ENCODE data around the gene PLCL1.

DNA sequence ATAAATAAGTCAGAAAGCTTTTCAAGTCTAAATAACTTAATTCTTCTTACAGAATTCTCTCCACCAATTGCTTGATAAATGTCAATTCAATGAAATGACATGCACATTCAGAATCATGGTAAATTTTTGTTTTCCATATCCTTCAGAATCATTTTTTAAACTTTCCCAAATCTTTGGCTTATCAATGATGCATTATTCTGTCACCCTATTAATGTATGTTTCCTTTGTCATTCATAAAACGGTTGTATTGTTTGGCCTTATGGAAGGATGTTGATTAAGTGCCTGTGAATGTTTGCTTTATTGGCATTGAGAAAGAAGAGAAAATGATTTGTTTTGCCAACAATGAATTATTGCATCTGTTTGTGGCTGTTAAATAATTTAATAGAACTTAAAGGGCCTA is 260.9 kb downstream of the PLCL1 start:
- TF ChIP-seq, protein P1, sequence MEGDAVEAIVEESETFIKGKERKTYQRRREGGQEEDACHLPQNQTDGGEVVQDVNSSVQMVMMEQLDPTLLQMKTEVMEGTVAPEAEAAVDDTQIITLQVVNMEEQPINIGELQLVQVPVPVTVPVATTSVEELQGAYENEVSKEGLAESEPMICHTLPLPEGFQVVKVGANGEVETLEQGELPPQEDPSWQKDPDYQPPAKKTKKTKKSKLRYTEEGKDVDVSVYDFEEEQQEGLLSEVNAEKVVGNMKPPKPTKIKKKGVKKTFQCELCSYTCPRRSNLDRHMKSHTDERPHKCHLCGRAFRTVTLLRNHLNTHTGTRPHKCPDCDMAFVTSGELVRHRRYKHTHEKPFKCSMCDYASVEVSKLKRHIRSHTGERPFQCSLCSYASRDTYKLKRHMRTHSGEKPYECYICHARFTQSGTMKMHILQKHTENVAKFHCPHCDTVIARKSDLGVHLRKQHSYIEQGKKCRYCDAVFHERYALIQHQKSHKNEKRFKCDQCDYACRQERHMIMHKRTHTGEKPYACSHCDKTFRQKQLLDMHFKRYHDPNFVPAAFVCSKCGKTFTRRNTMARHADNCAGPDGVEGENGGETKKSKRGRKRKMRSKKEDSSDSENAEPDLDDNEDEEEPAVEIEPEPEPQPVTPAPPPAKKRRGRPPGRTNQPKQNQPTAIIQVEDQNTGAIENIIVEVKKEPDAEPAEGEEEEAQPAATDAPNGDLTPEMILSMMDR (IDR thresholded peaks at IDR 0.05) = no peak
- no peak for TF ChIP-seq POLR2A (IDR thresholded peaks at IDR 0.05)

All from prostate gland (tissue), 2 donors.